ENCODE measurements around the gene PTPRD. TPM values are rescaled to one million over a fixed set of nuclear protein-coding genes. Genes with fewer than 3 reads are reported as not detected.
"Not testable (repeated sequence)": the region's sequence is repeated elsewhere in the genome, so short reads cannot be mapped to it uniquely, and the experiment has no call there.

Gene PTPRD
- total RNA-seq, 1 donor from 2014 or later = 139 TPM

DNA sequence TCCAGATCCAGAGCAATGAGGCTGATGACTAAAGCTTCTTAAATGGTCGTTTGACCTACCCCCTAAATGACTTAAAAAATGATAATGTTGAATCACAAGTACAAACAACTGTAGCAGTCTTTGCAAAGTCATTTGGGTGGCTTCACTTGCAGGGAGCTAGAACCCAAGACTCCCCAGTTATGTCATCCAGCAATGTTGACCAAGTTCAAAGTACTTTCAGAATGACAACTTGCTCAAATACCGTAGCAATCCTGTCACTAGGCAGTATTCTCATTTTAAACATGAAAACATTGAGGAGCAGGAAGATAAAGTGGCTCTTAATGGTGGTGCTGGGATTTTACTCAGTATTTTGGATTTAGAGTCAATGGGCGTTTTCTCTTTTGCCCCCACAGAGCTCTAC, 1596.2 kb downstream of the PTPRD start:
- TF ChIP-seq, protein P1, sequence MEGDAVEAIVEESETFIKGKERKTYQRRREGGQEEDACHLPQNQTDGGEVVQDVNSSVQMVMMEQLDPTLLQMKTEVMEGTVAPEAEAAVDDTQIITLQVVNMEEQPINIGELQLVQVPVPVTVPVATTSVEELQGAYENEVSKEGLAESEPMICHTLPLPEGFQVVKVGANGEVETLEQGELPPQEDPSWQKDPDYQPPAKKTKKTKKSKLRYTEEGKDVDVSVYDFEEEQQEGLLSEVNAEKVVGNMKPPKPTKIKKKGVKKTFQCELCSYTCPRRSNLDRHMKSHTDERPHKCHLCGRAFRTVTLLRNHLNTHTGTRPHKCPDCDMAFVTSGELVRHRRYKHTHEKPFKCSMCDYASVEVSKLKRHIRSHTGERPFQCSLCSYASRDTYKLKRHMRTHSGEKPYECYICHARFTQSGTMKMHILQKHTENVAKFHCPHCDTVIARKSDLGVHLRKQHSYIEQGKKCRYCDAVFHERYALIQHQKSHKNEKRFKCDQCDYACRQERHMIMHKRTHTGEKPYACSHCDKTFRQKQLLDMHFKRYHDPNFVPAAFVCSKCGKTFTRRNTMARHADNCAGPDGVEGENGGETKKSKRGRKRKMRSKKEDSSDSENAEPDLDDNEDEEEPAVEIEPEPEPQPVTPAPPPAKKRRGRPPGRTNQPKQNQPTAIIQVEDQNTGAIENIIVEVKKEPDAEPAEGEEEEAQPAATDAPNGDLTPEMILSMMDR (conservative IDR thresholded peaks at IDR 0.05) = no peak
- Mint-ChIP-seq H3K27ac (ENCODE audit: unreplicated experiment) (no peak overlapping the region), H3K4me1 (no peaks in the 10 kb centered on the region), H3K27me3 (ENCODE audit: low read depth) (no peaks in the 10 kb centered on the region), H3K4me3 (no peak overlapping the region), H3K36me3 (ENCODE audit: low read depth) (no peaks in the 10 kb centered on the region), H3K9me3 (no peaks in the 10 kb centered on the region)
- DNase-seq (ENCODE audit: low read depth, low spot score) = no peak

DNA sequence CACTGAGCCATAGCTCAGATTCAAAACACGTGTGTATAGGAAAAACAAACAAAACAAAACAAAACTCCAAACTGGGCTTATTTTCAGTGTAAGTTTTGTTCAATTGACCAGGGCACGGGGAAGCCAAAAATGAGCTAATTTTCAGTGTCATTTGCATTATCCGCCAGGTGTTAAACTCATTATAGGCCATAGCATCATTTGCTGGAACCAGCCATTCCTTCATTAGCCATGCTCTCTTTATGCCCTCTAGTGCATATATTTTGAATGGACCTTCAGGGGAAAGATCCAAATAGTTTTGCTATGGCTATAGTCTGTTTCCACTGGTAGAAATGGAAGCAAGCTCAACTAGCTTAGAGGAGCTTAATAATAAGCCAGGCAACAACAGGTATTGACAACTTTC, 1608.0 kb downstream of the PTPRD start:
- Mint-ChIP-seq H3K27ac (ENCODE audit: unreplicated experiment) (no peak overlapping the region), H3K36me3 (ENCODE audit: low read depth) (no peaks in the 10 kb centered on the region), H3K9me3 (no peaks in the 10 kb centered on the region), H3K4me1 (no peaks in the 10 kb centered on the region), H3K27me3 (ENCODE audit: low read depth) (no peaks in the 10 kb centered on the region), H3K4me3 (no peak overlapping the region)
- TF ChIP-seq, protein P1 (conservative IDR thresholded peaks at IDR 0.05) = no peak
- DNase-seq (ENCODE audit: low read depth, low spot score) = no peak

DNA sequence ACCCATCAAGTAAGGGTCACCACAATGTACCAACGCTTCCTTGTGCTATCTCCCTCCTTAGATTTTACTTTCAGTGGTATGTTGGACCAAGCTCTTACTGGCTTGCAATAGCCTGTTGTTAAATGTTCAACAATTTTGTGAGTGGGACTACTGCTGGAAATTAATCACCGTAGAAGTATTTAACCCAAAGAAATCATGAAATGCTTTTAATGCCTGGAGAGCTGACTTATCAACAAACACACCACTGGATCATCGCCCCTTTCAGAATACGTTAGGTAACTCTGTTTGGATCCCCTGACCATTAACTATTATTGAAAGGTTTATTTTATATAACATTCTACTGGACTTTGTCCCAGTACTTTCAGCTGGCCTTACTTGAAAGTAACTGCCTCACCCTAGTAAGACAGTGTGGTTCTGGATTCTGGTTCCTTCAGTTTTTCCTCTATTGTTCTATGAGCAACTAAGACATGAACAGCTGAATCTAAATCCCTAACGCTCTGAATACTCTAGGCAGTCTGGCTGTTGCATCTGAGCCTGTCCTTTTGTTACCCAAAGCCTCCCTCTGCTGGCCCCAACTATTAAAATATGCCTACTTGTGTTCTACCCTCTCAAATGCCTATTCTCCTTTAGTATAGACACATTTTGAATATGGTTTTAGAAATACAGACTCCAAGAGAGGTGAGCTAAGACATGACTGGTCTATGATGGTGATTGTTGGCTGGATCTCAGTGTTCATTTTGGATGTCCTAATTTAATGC, 1609.8 kb downstream of the PTPRD start:
- H3K27ac Mint-ChIP-seq (ENCODE audit: unreplicated experiment) = no peak overlapping the region
- TF ChIP-seq, protein P1 (conservative IDR thresholded peaks at IDR 0.05) = peak; percentile 40
- H3K36me3 Mint-ChIP-seq (ENCODE audit: low read depth) = no peaks in the 10 kb centered on the region
- H3K27me3 Mint-ChIP-seq (ENCODE audit: low read depth) = no peaks in the 10 kb centered on the region
- H3K4me3 Mint-ChIP-seq = no peak overlapping the region
- H3K9me3 Mint-ChIP-seq = peaks cover 7% of the 10 kb centered on the region
- DNase-seq (ENCODE audit: low read depth, low spot score) = no peak
- no peaks in the 10 kb centered on the region for H3K4me1 Mint-ChIP-seq

DNA sequence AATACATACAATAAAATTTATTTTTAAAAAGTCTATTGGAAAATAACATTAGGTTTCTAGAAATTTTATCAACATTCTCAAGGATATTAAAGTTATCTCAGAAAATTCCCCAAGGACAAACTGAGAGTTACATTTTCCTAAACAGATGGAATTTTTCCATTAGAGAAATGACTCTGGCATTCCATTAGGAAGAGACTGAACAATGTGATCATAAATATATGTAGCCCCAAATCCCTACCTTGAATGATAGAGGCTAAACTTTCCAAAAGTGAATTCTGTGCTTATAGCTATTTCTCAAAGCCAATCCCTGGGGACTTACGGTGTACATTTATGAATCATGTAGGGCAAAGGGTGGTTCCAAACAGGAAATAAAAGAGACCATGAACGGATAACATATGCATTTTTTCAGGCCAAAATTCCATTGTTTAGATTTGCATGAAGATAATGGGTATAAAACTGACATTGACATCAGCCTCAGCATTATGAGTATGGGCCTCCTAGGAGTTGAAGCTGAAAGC, 1632.2 kb downstream of the PTPRD start:
- Mint-ChIP-seq H3K9me3 (no peaks in the 10 kb centered on the region), H3K27me3 (ENCODE audit: low read depth) (no peaks in the 10 kb centered on the region), H3K4me1 (no peaks in the 10 kb centered on the region), H3K27ac (ENCODE audit: unreplicated experiment) (no peak overlapping the region), H3K36me3 (ENCODE audit: low read depth) (no peaks in the 10 kb centered on the region), H3K4me3 (no peak overlapping the region)
- TF ChIP-seq, protein P1 (conservative IDR thresholded peaks at IDR 0.05) = no peak
- DNase-seq (ENCODE audit: low read depth, low spot score) = no peak

DNA sequence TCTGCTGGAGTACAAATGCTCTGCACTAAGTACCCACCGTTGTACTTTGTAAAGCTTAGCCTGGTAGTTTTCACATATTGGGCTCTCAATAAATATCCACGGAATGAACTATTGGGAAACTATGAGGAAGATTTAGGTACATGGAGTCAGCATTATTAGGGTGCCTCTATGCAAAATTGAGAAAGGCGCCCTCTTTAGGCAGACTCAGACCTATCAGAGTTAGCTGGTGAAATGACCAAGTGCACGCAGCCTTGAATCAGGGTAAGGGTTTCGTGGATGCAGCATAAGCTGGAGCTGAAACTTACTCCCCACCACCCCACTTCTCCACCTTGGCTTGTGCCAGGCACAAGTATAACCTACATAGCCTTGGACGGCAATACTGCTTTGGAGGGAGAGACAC, 1634.5 kb downstream of the PTPRD start:
- Mint-ChIP-seq H3K27ac (ENCODE audit: unreplicated experiment) (no peak overlapping the region), H3K27me3 (ENCODE audit: low read depth) (no peaks in the 10 kb centered on the region), H3K9me3 (no peaks in the 10 kb centered on the region), H3K4me1 (no peaks in the 10 kb centered on the region), H3K36me3 (ENCODE audit: low read depth) (no peaks in the 10 kb centered on the region), H3K4me3 (no peak overlapping the region)
- no peak for DNase-seq (ENCODE audit: low read depth, low spot score)
- TF ChIP-seq, protein P1 (conservative IDR thresholded peaks at IDR 0.05) = no peak

DNA sequence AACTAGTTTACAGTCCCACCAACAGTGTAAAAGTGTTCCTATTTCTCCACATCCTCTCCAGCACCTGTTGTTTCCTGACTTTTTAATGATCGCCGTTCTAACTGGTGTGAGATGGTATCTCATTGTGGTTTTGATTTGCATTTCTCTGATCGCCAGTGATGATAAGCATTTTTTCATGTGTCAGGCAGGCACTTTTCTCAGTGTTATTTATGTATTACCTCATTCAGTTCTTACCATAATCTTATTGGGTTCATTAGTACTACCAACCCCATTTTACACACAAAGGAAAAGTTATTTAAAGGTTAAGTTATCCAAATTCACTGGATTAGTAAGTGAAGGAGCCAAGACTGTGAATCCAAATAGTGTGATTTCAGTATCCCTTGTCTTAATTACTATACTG, 1644.5 kb downstream of the PTPRD start:
- H3K4me1 Mint-ChIP-seq; H3K36me3 Mint-ChIP-seq (ENCODE audit: low read depth); H3K27ac Mint-ChIP-seq (ENCODE audit: unreplicated experiment); H3K4me3 Mint-ChIP-seq; H3K9me3 Mint-ChIP-seq; H3K27me3 Mint-ChIP-seq (ENCODE audit: low read depth); DNase-seq (ENCODE audit: low read depth, low spot score): not testable (repeated sequence)

Measured in neural crest cell (in vitro differentiated cells).